Prostate gland (tissue), 2 donors: ENCODE measurements around the gene ARSI.

ENCODE experiments used
- CTCF ChIP-seq, 4 experiments: fragments of 200-600 bp in 2 of 4; fragments of 450-650 bp in 2 of 4; sonication (generic) in 2 of 4; IDR thresholded peaks; 1 replicate in 3 of 4; 2 replicates in 1 of 4; pipeline ENCODE4 v1.5.1; 2016 to 2019; ENCODE audit warnings: antibody characterized with exemption in 4 of 4, mild to moderate bottlenecking in 2 of 4, moderate library complexity in 2 of 4
- POLR2A ChIP-seq: fragments of 450-650 bp; IDR thresholded peaks from one replicate; pipeline ENCODE4 v1.6.1; 2016; ENCODE audit warnings: antibody characterized with exemption, mild to moderate bottlenecking
- POLR2AphosphoS5 ChIP-seq: sonication (generic); formaldehyde crosslinking; IDR thresholded peaks from one replicate; pipeline ENCODE4 v1.6.1; 2017; ENCODE audit warnings: antibody characterized with exemption

GRCh38 chr5:150294551-150295071 lies 8.1 kb downstream of the ARSI start:
- TF ChIP-seq POLR2AphosphoS5 (no peak), POLR2A (no peak), CTCF (IDR thresholded peaks at IDR 0.05) (no peak)
